T-cell (primary cell): ENCODE data around the gene A1BG. TPM values are rescaled to one million over a fixed set of nuclear protein-coding genes. Genes with fewer than 3 reads are reported as not detected.

ENCODE experiments used
- ATAC-seq, 4 experiments: fragments of 200-7000 bp in 3 of 4; fragments of 150-1000 bp in 1 of 4; cut with Tn5 transposase; replicated peaks in 1 of 4; 1 replicate in 3 of 4; 2 replicates in 1 of 4; pipeline ENCODE4 v1.10.0; 2021; ENCODE audit warnings: moderate library complexity in 3 of 4, mild to moderate bottlenecking in 2 of 4, moderate number of reproducible peaks in 1 of 4
- CTCF ChIA-PET, 2 donors: fragments of 300-600 bp; sonication (Branson Sonifier 250); formaldehyde crosslinking; loops; one replicate each; lab custom pipeline; 2022; ENCODE audit warnings: antibody characterized with exemption in 2 of 2; lab: Charles Lee
- POLR2A ChIA-PET, 2 donors: fragments of 300-600 bp; sonication (Branson Sonifier 250); formaldehyde crosslinking; loops; one replicate each; lab custom pipeline; 2022; ENCODE audit warnings: antibody characterized with exemption in 2 of 2; lab: Charles Lee
- DNase-seq, 35 experiments: peaks; one replicate each; pipeline versions ENCODE4 v3.0.0 to v3.0.0-alpha.2; 2013 to 2023
- H3K27ac ChIP-seq: one replicate; pipeline ENCODE4 v1.5.1; 2013; ENCODE audit warnings: low read length
- H3K27me3 ChIP-seq, 2 experiments: replicated peaks in 1 of 2; 1 replicate in 1 of 2; 2 replicates in 1 of 2; pipeline versions ENCODE4 v1.6.1 to v1.7.0; 2013; ENCODE audit warnings: low read length in 1 of 2, mixed read lengths in 1 of 2; ENCODE audit not compliant: control insufficient read depth in 2 of 2, insufficient read depth in 2 of 2; ENCODE audit errors: extremely low read depth in 1 of 2
- H3K36me3 ChIP-seq, 2 donors: 1 replicate in 1 of 2; 2 replicates in 1 of 2; pipeline versions ENCODE4 v1.6.1 to v1.7.0; 2013; ENCODE audit warnings: low read length in 1 of 2; ENCODE audit not compliant: control insufficient read depth in 2 of 2, insufficient read depth in 1 of 2; ENCODE audit errors: extremely low read depth in 1 of 2
- H3K4me1 ChIP-seq, 2 experiments: 1 replicate in 1 of 2; 2 replicates in 1 of 2; pipeline versions ENCODE4 v1.6.1 to v1.7.0; 2013; ENCODE audit warnings: low read length in 2 of 2, mixed read lengths in 1 of 2; ENCODE audit not compliant: insufficient read depth in 2 of 2, control insufficient read depth in 1 of 2; ENCODE audit errors: extremely low read depth in 1 of 2
- H3K4me3 ChIP-seq, 2 donors: 1 replicate in 1 of 2; 2 replicates in 1 of 2; pipeline versions ENCODE4 v1.5.1 to v1.7.0; 2013; ENCODE audit warnings: mild to moderate bottlenecking in 2 of 2, low read length in 1 of 2, moderate library complexity in 1 of 2; ENCODE audit not compliant: control insufficient read depth in 1 of 2; ENCODE audit errors: extremely low read depth in 1 of 2
- H3K9me3 ChIP-seq: 2 replicates; pipeline ENCODE4 v1.7.0; 2013
- H3K27ac Mint-ChIP-seq, 2 donors: one replicate each; pipeline ENCODE4 v1.8.0; 2020 to 2021; ENCODE audit warnings: mild to moderate bottlenecking in 2 of 2, mixed read lengths in 2 of 2
- H3K27me3 Mint-ChIP-seq, 2 donors: one replicate each; pipeline ENCODE4 v1.8.0; 2021 to 2022; ENCODE audit warnings: mixed read lengths in 2 of 2
- H3K36me3 Mint-ChIP-seq: one replicate; pipeline ENCODE4 v1.8.0; 2021; ENCODE audit warnings: mixed read lengths
- H3K4me1 Mint-ChIP-seq, 3 donors: one replicate each; pipeline ENCODE4 v1.8.0; 2020 to 2022; ENCODE audit warnings: mixed read lengths in 3 of 3, mild to moderate bottlenecking in 1 of 3
- H3K4me3 Mint-ChIP-seq, 3 donors: one replicate each; pipeline ENCODE4 v1.8.0; 2020 to 2022; ENCODE audit warnings: mild to moderate bottlenecking in 3 of 3, mixed read lengths in 3 of 3, moderate library complexity in 3 of 3
- H3K9me3 Mint-ChIP-seq, 3 donors: one replicate each; pipeline ENCODE4 v1.8.0; 2020 to 2022; ENCODE audit warnings: mixed read lengths in 3 of 3
- WGBS: methylation state at CpG from one replicate; pipeline ENCODE4 v1.1.5; 2013; ENCODE audit warnings: missing lambda C conversion rate; ENCODE audit not compliant: insufficient coverage; 5-methylcytosine and 5-hydroxymethylcytosine counted together
- total RNA-seq, 35 experiments: library from RNA in 6 of 35; stranded (reverse) in 6 of 35; fragments of 120-200 nt in 1 of 35; gene quantifications; one replicate each; pipeline versions ENCODE4 v1.2.1 to v1.2.4 and lab custom pipeline; 2013 to 2026

Gene A1BG
- total RNA-seq (10 to 100 TPM; 15.4 to 31.1 (median 19.3) TPM), total RNA-seq (lab: John Stamatoyannopoulos, UW) (0.08 to 2.0 (median 0.57) reads per million in 29 experiments)
- total RNA-seq (2013) = 19.6 TPM

- Mint-ChIP-seq H3K27me3 (peaks cover 0 to 5% of the 10 kb centered on the region in 2 donors), H3K27ac (no peak within 1 kb of the TSS), H3K36me3 (no peaks in the 10 kb centered on the region), H3K4me1 (peaks cover 26 to 39% (median 29%) of the 10 kb centered on the region in 3 donors), H3K4me3 (no peak within 1 kb of the TSS), H3K9me3 (no peaks in the 10 kb centered on the region)
- ChIA-PET POLR2A (no interaction called here), CTCF (no interaction called here)
- H3K4me1 ChIP-seq = peaks cover 6 to 33% of the 10 kb centered on the region in 2 experiments
- DNase-seq (no peak), ATAC-seq (no peak)
- no peak within 1 kb of the TSS for H3K4me3 ChIP-seq
- H3K36me3 ChIP-seq = no peaks in the 10 kb centered on the region
- H3K9me3 ChIP-seq = no peaks in the 10 kb centered on the region
- H3K27me3 ChIP-seq = peaks cover 0 to 25% of the 10 kb centered on the region in 2 experiments
- 98% methylated on average over 16 of the region's 26 CpGs for WGBS
- no peak within 1 kb of the TSS for H3K27ac ChIP-seq
Observed at GRCh38 chr19:58352760-58353671, at the start of gene A1BG. A1BG (minus strand) TSS chr19:58353492; CDS start chr19:58353437, 55 bp downstream.

- POLR2A ChIA-PET = no interaction called here
- 94% methylated on average over 5 of the region's 23 CpGs for WGBS
- no peaks in the 10 kb centered on the region for H3K36me3 Mint-ChIP-seq
- peaks cover 5 to 14% of the 10 kb centered on the region in 2 donors for H3K27me3 Mint-ChIP-seq
- peaks cover 17 to 18% (median 18%) of the 10 kb centered on the region in 3 donors for H3K4me1 Mint-ChIP-seq
- Histone ChIP-seq H3K4me3 (peak overlapping the region; percentile 74 to 75), H3K27me3 (peaks cover 0 to 26% of the 10 kb centered on the region in 2 experiments), H3K9me3 (no peaks in the 10 kb centered on the region), H3K27ac (peak overlapping the region; percentile 92), H3K4me1 (peaks cover 4 to 21% of the 10 kb centered on the region in 2 experiments), H3K36me3 (no peaks in the 10 kb centered on the region)
- ATAC-seq = no peak
- no peak overlapping the region for H3K27ac Mint-ChIP-seq
- CTCF ChIA-PET = no interaction called here
- peak in 1 of 35 experiments; percentile 27 for DNase-seq
- H3K4me3 Mint-ChIP-seq = peak overlapping the region; percentile 24 to 88 (median 84)
- H3K9me3 Mint-ChIP-seq = no peaks in the 10 kb centered on the region
Observed at GRCh38 chr19:58401840-58402421, 48.6 kb upstream of the A1BG start.

GRCh38 chr19:58400916-58401839 is 47.9 kb upstream of the A1BG start:
- Mint-ChIP-seq H3K9me3 (no peaks in the 10 kb centered on the region), H3K4me1 (peaks cover 10 to 14% (median 14%) of the 10 kb centered on the region in 3 donors), H3K36me3 (no peaks in the 10 kb centered on the region), H3K27ac (peak overlapping the region; percentile 84 to 88), H3K27me3 (peaks cover 5 to 16% of the 10 kb centered on the region in 2 donors), H3K4me3 (peak overlapping the region; percentile 84 to 88 (median 86))
- DNase-seq (peak; percentile 95 to 100 (median 99)), ATAC-seq (peak; percentile 96 to 99 (median 98))
- H3K4me3 ChIP-seq = peak overlapping the region; percentile 74 to 75
- peaks cover 4 to 23% of the 10 kb centered on the region in 2 experiments for H3K4me1 ChIP-seq
- H3K27ac ChIP-seq = peak overlapping the region; percentile 92
- H3K27me3 ChIP-seq = peaks cover 0 to 28% of the 10 kb centered on the region in 2 experiments
- H3K9me3 ChIP-seq = no peaks in the 10 kb centered on the region
- WGBS = 4% methylated on average over 61 of the region's 80 CpGs
- ChIA-PET CTCF (no interaction called here), POLR2A (interaction anchor here in 1 of 2 donors (0.7 kb wide), 1 partner anchor 399 kb away, joined by 3 read pairs; no protein-coding TSS in a partner anchor)
- H3K36me3 ChIP-seq = no peaks in the 10 kb centered on the region

GRCh38 chr19:58400316-58400915 is 47.1 kb upstream of the A1BG start:
- ATAC-seq (no peak), DNase-seq (no peak)
- no peak overlapping the region for H3K27ac ChIP-seq
- Mint-ChIP-seq H3K36me3 (no peaks in the 10 kb centered on the region), H3K27me3 (peaks cover 5 to 16% of the 10 kb centered on the region in 2 donors), H3K4me3 (peak overlapping the region; percentile 84 to 88 (median 86)), H3K27ac (peak overlapping the region in 1 of 2 donors; percentile 59), H3K9me3 (no peaks in the 10 kb centered on the region), H3K4me1 (peaks cover 10 to 17% (median 14%) of the 10 kb centered on the region in 3 donors)
- 73% methylated on average over 16 of the region's 18 CpGs for WGBS
- no peaks in the 10 kb centered on the region for H3K36me3 ChIP-seq
- H3K4me3 ChIP-seq = peak overlapping the region; percentile 41 to 75
- ChIA-PET POLR2A (interaction anchor here in 1 of 2 donors (0.7 kb wide), 1 partner anchor 398 kb away, joined by 3 read pairs; no protein-coding TSS in a partner anchor), CTCF (no interaction called here)
- H3K9me3 ChIP-seq = no peaks in the 10 kb centered on the region
- peaks cover 4 to 27% of the 10 kb centered on the region in 2 experiments for H3K4me1 ChIP-seq
- peaks cover 0 to 35% of the 10 kb centered on the region in 2 experiments for H3K27me3 ChIP-seq

- peak overlapping the region in 2 of 3 donors; percentile 32 to 88 for H3K4me3 Mint-ChIP-seq
- peaks cover 4 to 27% of the 10 kb centered on the region in 2 experiments for H3K4me1 ChIP-seq
- peaks cover 1% of the 10 kb centered on the region for H3K36me3 Mint-ChIP-seq
- H3K27ac Mint-ChIP-seq = no peak overlapping the region
- H3K4me3 ChIP-seq = no peak overlapping the region
- peaks cover 0 to 38% of the 10 kb centered on the region in 2 experiments for H3K27me3 ChIP-seq
- H3K27ac ChIP-seq = no peak overlapping the region
- peaks cover 5 to 16% of the 10 kb centered on the region in 2 donors for H3K27me3 Mint-ChIP-seq
- peaks cover under 1% of the 10 kb centered on the region in 2 donors for H3K36me3 ChIP-seq
- ChIA-PET POLR2A (no interaction called here), CTCF (no interaction called here)
- peaks cover 10 to 18% (median 14%) of the 10 kb centered on the region in 3 donors for H3K4me1 Mint-ChIP-seq
- 100% methylated on average over 3 of the region's 3 CpGs for WGBS
- DNase-seq (no peak), ATAC-seq (no peak)
- H3K9me3 ChIP-seq = no peaks in the 10 kb centered on the region
- H3K9me3 Mint-ChIP-seq = no peaks in the 10 kb centered on the region
Observed at GRCh38 chr19:58399903-58400302, 46.6 kb upstream of the A1BG start.
